Fibroblast of the aortic adventitia (primary cell): ENCODE measurements around the gene RLN3. TPM values are rescaled to one million over a fixed set of nuclear protein-coding genes. Genes with fewer than 3 reads are reported as not detected.

Experiments
- DNase-seq: peaks from one replicate; pipeline ENCODE4 v3.0.0-alpha.2; 2010; ENCODE audit warnings: low read depth
- H3K4me3 ChIP-seq: 2 replicates; pipeline ENCODE4 v1.5.1; 2011; ENCODE audit warnings: low read depth, mild to moderate bottlenecking, control low read depth, low read length, moderate library complexity
- total RNA-seq: library from RNA; depleted of rRNA; stranded (reverse); fragments of >200 nt; gene quantifications from 2 replicates; pipeline ENCODE4 v1.2.3, GENCODE V29; 2012; ENCODE audit warnings: low replicate concordance
- TF ChIP-seq, protein P1 (sequence below): IDR thresholded peaks from 2 replicates; pipeline ENCODE4 v1.5.1; 2011; ENCODE audit warnings: mild to moderate bottlenecking, low read length, control low read depth, inconsistent platforms; ENCODE audit not compliant: insufficient read depth

Gene RLN3
- total RNA-seq, 1 donor = not detected

DNA sequence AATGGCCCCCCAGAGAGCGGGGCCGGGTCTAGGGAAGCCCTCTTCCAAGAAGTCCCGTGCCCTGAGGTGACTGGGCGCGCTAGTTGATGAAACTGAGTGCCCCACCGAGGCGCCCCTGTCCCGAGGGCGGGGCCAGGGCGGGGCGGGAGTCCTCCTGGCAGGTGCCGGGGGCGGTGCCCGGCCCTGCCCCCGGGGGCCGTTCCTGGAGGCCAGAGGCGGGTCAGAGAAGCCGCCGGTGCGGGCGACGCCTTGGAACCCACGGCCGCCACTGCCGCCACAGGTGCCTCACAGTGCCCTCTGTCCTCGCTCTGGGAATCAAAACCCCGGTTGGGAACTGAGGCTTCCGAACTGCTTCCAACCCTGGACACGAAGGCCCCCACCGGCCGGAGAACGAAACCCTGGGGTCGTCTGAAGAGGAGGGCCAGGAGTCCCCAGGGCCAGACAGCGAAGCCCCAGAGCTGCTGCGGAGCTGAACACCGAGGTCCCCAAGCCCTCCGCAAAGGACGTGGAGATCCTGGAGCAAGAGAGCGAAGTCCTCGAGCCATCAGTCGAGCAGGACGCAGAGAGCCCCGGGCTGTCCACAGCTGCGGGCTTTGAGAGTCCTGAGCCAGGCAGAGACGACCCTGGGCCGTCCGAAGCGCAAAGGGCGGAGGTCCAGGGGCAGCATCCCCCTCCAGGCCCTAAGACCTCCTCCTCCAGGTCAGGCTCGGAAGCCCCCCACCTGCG, 44.8 kb downstream of the RLN3 start, which contains the start of gene MISP3:
Gene MISP3 (plus strand): TSS at position 252 of the 726 bp plus-strand sequence. CDS start 524 bp downstream, outside the sequence.
- TF ChIP-seq, protein P1, sequence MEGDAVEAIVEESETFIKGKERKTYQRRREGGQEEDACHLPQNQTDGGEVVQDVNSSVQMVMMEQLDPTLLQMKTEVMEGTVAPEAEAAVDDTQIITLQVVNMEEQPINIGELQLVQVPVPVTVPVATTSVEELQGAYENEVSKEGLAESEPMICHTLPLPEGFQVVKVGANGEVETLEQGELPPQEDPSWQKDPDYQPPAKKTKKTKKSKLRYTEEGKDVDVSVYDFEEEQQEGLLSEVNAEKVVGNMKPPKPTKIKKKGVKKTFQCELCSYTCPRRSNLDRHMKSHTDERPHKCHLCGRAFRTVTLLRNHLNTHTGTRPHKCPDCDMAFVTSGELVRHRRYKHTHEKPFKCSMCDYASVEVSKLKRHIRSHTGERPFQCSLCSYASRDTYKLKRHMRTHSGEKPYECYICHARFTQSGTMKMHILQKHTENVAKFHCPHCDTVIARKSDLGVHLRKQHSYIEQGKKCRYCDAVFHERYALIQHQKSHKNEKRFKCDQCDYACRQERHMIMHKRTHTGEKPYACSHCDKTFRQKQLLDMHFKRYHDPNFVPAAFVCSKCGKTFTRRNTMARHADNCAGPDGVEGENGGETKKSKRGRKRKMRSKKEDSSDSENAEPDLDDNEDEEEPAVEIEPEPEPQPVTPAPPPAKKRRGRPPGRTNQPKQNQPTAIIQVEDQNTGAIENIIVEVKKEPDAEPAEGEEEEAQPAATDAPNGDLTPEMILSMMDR = peak; percentile 18
- peak; percentile 22 for DNase-seq
- H3K4me3 ChIP-seq = peak within 1 kb of the TSS; percentile 80

DNA sequence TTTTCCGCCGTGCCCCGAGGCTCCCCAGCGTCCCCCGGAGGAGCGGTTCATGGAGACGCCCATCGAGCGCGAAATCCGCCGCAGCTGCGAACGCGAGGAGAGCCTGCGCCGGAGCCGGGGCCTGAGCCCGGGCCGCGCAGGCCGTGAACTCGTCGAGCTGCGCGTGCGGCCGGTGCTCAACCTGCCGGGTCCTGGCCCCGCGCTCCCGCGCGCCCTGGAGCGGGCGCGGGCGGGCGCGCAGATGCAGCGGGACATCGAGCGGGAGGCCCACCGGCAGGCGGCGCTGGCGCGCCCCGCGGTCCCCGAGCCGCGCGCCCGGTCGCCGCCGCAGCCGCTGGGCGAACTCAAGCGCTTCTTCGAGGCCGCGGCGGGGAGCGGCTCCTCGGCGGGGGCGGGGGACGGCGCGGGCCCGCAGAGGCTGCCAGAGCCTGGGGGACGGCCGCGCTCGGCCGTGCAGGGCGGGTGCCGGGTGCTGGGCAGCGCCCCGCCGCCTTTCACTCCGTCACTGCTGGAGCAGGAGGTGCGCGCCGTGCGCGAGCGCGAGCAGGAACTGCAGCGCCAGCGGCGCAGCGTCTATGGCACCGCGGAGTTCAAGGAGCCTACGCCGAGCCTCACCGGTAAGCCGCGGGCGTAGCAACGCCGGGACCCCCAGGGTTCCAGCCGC, 45.4 kb downstream of the RLN3 start:
- DNase-seq = peak; percentile 82
- H3K4me3 ChIP-seq = peak overlapping the region; percentile 80
- TF ChIP-seq, protein P1 = peak; percentile 37

DNA sequence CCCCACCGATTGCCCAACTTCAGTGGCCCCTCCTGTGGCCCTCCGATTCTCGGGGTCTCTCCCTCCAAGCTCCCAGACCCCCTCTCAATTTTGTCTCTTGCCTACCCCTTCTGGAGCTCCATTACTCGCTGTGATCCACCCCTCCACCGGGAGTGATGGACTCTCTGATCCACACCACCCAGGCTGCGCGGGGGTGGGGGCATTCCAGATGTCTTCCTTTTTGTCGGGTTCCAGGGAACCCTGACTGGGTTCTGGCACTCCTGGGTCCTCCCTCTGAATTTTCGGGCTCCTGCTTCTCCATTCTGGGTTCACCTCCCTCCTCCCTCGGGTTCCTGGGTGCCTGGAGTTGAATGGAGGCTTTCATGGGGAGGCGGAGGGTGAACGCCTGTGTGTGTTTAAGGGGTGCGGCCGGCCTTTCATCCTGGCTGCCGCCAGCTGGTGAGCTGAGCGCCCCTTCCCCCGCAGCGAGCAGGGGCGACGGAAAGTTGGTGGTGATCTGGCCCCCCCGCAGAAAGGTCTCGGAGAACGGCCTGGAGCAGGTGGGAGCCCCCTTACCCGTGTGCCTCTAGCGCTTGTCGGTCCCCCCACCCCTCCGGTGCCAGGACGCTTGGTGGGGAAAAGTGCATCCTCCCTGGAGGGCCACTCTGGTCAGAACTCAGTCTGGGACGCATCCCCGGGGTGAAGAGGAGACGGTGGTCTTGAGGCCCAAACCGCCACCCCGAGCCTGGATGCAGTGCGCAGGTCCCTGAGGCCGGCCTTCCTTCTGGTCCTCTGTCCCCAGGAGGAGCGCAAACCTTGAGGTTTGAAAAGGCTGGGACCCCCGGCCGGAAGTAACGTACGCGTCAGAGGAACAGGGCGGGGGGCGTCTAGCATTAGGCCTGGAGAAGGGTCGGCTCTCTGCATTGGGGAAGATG, 46.2 kb downstream of the RLN3 start:
- TF ChIP-seq, protein P1 = no peak
- H3K4me3 ChIP-seq = peak overlapping the region; percentile 80
- DNase-seq = no peak

DNA sequence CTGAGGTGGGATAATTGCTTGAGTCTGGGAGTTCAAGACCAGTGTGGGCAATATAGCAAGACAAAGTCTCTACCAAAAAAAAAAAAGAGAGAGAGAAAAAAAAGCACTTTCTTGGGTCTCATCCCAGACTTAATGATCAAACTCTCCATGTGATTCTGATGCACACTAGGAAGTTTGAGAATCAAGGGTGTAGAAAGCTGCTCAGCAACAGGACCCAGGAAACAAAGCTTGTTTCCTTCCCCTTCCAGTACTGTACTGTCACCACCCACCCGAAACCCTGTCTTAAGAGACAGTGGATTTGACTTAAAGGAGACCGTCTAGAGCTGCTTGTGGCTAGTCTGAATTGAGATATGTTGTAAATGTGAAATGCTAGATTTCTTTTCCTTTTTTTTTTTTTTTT, 50.5 kb downstream of the RLN3 start:
- DNase-seq = peak; percentile 66
- H3K4me3 ChIP-seq = no peak overlapping the region
- TF ChIP-seq, protein P1 = no peak

Other genes starting within 250 kb of the RLN3 start
- 0.57 and 6.7 TPM in 2 replicates for gene ZSWIM4, start 232.7 kb upstream of the RLN3 start, total RNA-seq
- 0.27 TPM in 1 of 2 replicates, not detected in the other for gene NANOS3, start 151.0 kb upstream of the RLN3 start, total RNA-seq
- gene BRME1, start 122.0 kb upstream of the RLN3 start, total RNA-seq = 1.5 and 1.8 TPM in 2 replicates
- gene CC2D1A, start 121.9 kb upstream of the RLN3 start, total RNA-seq = 12.5 and 16.6 TPM in 2 replicates
- 0.90 and 1.6 TPM in 2 replicates for gene PODNL1, start 89.7 kb upstream of the RLN3 start, total RNA-seq
- 8.3 and 12.7 TPM in 2 replicates for gene DCAF15, start 75.6 kb upstream of the RLN3 start, total RNA-seq
- 3.4 and 3.6 TPM in 2 replicates for gene RFX1, start 21.8 kb upstream of the RLN3 start, total RNA-seq
- gene IL27RA, start 3.6 kb downstream of the RLN3 start, total RNA-seq = 0.63 and 0.82 TPM in 2 replicates
- 0.16 TPM in 1 of 2 replicates, not detected in the other for gene PALM3, start 33.9 kb downstream of the RLN3 start, total RNA-seq
- gene MISP3, start 44.6 kb downstream of the RLN3 start, total RNA-seq = 0.72 TPM in 1 of 2 replicates, not detected in the other
- gene C19orf67, start 57.6 kb downstream of the RLN3 start, total RNA-seq = 0.27 TPM in 1 of 2 replicates, not detected in the other
- 18.5 and 40.4 TPM in 2 replicates for gene SAMD1, start 62.6 kb downstream of the RLN3 start, total RNA-seq
- 13.8 and 44.0 TPM in 2 replicates for gene PRKACA, start 89.6 kb downstream of the RLN3 start, total RNA-seq
- 1.7 and 32.3 TPM in 2 replicates for gene ASF1B, start 108.4 kb downstream of the RLN3 start, total RNA-seq
- gene ADGRL1, start 178.0 kb downstream of the RLN3 start, total RNA-seq = 6.0 and 14.3 TPM in 2 replicates